B cell (primary cell): ENCODE measurements around the gene MYO9B.

Source experiments
- CTCF ChIP-seq: fragments of 200-600 bp; IDR thresholded peaks from one replicate; pipeline ENCODE4 v1.8.0; 2022; ENCODE audit warnings: antibody characterized with exemption, mild to moderate bottlenecking
- EZH2 ChIP-seq: IDR thresholded peaks from 2 replicates; pipeline ENCODE4 v1.6.1; 2012; ENCODE audit warnings: borderline replicate concordance, low read depth, mild to moderate bottlenecking, moderate library complexity, low read length; ENCODE audit not compliant: insufficient read depth, poor library complexity, severe bottlenecking

- TF ChIP-seq CTCF (no peak), EZH2 (no peak)
These were observed 78.4 kb downstream of the MYO9B start for GRCh38 chr19:17153996-17154395.
